Pancreas (tissue), 10 donors: ENCODE measurements around the gene SKIL. TPM values are rescaled to one million over a fixed set of nuclear protein-coding genes. Genes with fewer than 3 reads are reported as not detected.
A peak's percentile ranks its signal among the peaks of the same experiment; 100 is the strongest.

Source experiments
- ATAC-seq, 4 donors: fragments of 200-7000 bp; cut with Tn5 transposase; one replicate each; pipeline versions ENCODE4 v1.8.0 to v1.9.1; 2020; ENCODE audit warnings: mild to moderate bottlenecking in 4 of 4, moderate library complexity in 4 of 4
- DNase-seq, 6 donors: peaks; one replicate each; pipeline ENCODE4 v3.0.0-alpha.2; 2020
- FAIRE-seq: peaks from 2 replicates; lab custom pipeline; 2012; peaks lifted over from hg19 to GRCh38; lab: Jason Lieb, UNC
- H3K27ac ChIP-seq, 4 donors: fragments of 200-600 bp; sonication (generic); 1 replicate in 3 of 4; 2 replicates in 1 of 4; pipeline versions ENCODE4 v1.5.0 to v1.8.0; 2020
- H3K27me3 ChIP-seq, 4 donors: fragments of 200-600 bp; one replicate each; pipeline ENCODE4 v1.8.0; 2021
- H3K36me3 ChIP-seq, 3 donors: fragments of 200-600 bp; sonication (generic) in 1 of 3; one replicate each; pipeline versions ENCODE4 v1.5.0 to v1.8.0; 2020 to 2021
- H3K4me1 ChIP-seq, 3 donors: fragments of 200-600 bp; one replicate each; pipeline ENCODE4 v1.8.0; 2021
- H3K4me3 ChIP-seq, 4 donors: fragments of 200-600 bp; sonication (generic) in 2 of 4; one replicate each; pipeline versions ENCODE4 v1.5.0 to v1.8.0; 2020 to 2021
- H3K9me3 ChIP-seq, 4 donors: fragments of 200-600 bp; one replicate each; pipeline ENCODE4 v1.8.0; 2021
- WGBS, 2 donors: extraction: QIAGEN DNeasy Blood & Tissue Kit; methylation state at CpG; one replicate each; pipeline ENCODE4 v1.1.7; 2013; 5-methylcytosine and 5-hydroxymethylcytosine counted together
- intact Hi-C, 3 donors: fragments of 100-400 bp; cut with DNase I; formaldehyde crosslinking; loops; one replicate each; pipeline versions ENCODE4 v1.11.1 to v1.14.2; 2022
- polyA plus RNA-seq, 2 donors: library from polyadenylated mRNA; stranded (reverse); fragments of 200-250 nt; gene quantifications; one replicate each; pipeline ENCODE4 v1.2.3, GENCODE V29; 2013
- total RNA-seq, 6 donors: library from RNA; stranded (reverse); fragmentation: NEBNext Ultra II Directional in 4 of 6; extraction: Animal tissue kit (Norgen Biotek cat#: 25700) in 4 of 6; gene quantifications; one replicate each; pipeline versions ENCODE4 v1.2.1 to v1.2.4, GENCODE V29; 2021 to 2023
- TF ChIP-seq, protein P1 (sequence below), 4 donors: fragments of 200-600 bp; sonication (generic) in 3 of 4; IDR thresholded peaks; one replicate each; pipeline versions ENCODE4 v1.5.0 to v1.8.0; 2021; ENCODE audit warnings: antibody characterized with exemption in 4 of 4
- donor health status: healthy with polysubstance abuse.
- donor health status: DM: no; HTN: no; CAD: no; lungs with moderate emphysema.
- donor health status: DM: no; HTN: no; CAD: no.
- donor health status: control.
- donor health status: control.
- donor health status: Bipolar disorder and iron deficiency.
- donor health status: DM: yes; HTN: yes; CAD: no.
- donor health status: DM: no; HTN: no; CAD: no.
- donor health status: DM: no; HTN: no; CAD: no.
- donor health status: DM: yes; HTN: yes; CAD: no.

Gene SKIL
- total and polyA plus RNA-seq, 8 donors = 5.1 to 52.1 (median 15.9) TPM

DNA sequence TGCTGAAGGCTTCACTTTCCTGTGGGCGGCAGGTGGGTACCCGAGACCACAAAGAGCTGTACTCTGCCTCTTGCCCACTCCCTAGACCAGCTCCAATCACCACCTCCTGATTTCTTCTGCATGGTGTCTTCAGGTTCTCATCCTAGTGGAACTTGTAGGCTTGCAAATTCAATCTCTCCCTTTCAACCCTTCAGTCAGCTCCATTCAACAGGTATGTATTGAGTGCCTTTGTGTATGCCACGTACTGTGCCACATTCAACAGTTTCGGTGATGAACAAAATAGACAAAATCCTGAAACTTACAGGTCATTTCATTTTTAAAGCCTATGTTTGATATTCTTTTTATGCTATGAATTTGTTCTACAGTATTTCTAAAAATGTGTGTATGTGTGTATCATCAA lies 55.8 kb downstream of the SKIL start:
- Histone ChIP-seq H3K36me3 (no peaks in the 10 kb centered on the region), H3K4me1 (no peaks in the 10 kb centered on the region), H3K27me3 (peaks cover 0 to 6% (median 0%) of the 10 kb centered on the region in 4 donors), H3K4me3 (no peak overlapping the region), H3K27ac (no peak overlapping the region), H3K9me3 (no peaks in the 10 kb centered on the region)
- intact Hi-C loops = loop anchor here in 2 of 3 donors (5.0 to 10.0 kb wide), 3 partner anchors 101 to 402 kb away; no protein-coding TSS in a partner anchor
- WGBS, 2 donors = 90 to 91% methylated on average over 4 of the region's 4 CpGs
- DNase-seq (no peak), ATAC-seq (no peak), FAIRE-seq (no peak)
- TF ChIP-seq, protein P1, sequence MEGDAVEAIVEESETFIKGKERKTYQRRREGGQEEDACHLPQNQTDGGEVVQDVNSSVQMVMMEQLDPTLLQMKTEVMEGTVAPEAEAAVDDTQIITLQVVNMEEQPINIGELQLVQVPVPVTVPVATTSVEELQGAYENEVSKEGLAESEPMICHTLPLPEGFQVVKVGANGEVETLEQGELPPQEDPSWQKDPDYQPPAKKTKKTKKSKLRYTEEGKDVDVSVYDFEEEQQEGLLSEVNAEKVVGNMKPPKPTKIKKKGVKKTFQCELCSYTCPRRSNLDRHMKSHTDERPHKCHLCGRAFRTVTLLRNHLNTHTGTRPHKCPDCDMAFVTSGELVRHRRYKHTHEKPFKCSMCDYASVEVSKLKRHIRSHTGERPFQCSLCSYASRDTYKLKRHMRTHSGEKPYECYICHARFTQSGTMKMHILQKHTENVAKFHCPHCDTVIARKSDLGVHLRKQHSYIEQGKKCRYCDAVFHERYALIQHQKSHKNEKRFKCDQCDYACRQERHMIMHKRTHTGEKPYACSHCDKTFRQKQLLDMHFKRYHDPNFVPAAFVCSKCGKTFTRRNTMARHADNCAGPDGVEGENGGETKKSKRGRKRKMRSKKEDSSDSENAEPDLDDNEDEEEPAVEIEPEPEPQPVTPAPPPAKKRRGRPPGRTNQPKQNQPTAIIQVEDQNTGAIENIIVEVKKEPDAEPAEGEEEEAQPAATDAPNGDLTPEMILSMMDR (IDR thresholded peaks at IDR 0.05) = no peak

DNA sequence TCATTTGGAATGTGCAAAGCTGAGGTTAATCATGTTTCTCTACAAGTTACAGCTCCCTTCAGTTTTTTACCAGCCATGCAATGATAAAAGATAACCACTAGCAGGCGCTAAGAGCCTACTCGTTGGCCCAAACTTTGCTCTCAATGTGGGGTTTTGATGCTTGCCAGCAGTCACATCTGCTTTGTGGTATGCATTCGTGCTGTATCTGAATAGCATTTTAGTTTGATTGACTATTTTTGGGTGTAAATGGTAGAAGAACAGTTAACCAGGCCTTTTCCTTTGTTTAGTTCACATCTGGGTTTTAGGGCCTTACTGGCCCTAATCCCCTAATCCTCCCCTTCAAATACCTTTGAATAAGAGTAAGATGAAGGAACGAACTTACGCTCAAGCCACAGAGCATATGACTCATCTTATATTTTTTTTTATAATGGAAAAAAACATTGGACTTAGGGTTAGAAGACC lies 56.7 kb downstream of the SKIL start:
- intact Hi-C loops = loop anchor here in 2 of 3 donors (5.0 to 10.0 kb wide), 3 partner anchors 102 to 401 kb away; no protein-coding TSS in a partner anchor
- ATAC-seq = peak; percentile 50 to 88 (median 82)

DNA sequence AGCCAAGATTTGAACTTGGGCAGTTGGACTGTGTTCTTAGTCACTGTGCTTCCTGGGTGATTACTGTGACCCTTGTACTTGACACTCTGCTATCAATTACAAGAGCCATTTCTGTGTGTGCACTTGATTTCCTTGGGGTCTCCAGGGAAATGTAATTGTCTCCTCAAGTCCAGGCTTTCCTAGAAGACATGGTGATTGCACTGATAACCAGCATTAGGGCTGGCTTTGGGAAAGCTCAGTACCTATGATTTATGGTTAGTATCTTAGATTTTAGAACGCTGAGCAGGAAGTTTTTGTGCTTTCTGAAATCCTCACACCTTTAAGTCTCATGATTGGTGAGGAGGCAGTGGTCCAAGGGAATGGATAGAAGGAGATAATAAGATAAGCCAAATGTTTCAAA lies 59.6 kb downstream of the SKIL start:
- ATAC-seq = no peak
- Histone ChIP-seq H3K27ac (no peak overlapping the region), H3K4me1 (peaks cover 0 to 8% (median 0%) of the 10 kb centered on the region in 3 donors), H3K27me3 (peaks cover 0 to 16% (median 2%) of the 10 kb centered on the region in 4 donors), H3K4me3 (no peak overlapping the region), H3K9me3 (no peaks in the 10 kb centered on the region), H3K36me3 (no peaks in the 10 kb centered on the region)
- 56 to 67% methylated on average over 1 of the region's 1 CpG for WGBS, 2 donors
- TF ChIP-seq, protein P1 (IDR thresholded peaks at IDR 0.05) = no peak
- no peak for DNase-seq
- FAIRE-seq = no peak
- intact Hi-C loops = loop anchor here in 1 of 3 donors (10.0 kb wide), 1 partner anchor 398 kb away; no protein-coding TSS in a partner anchor

More for the DNA sequence above, 56.7 kb downstream of the SKIL start:
- Histone ChIP-seq H3K27me3 (peaks cover 0 to 10% (median 2%) of the 10 kb centered on the region in 4 donors), H3K4me1 (peaks cover 0 to 4% (median 0%) of the 10 kb centered on the region in 3 donors), H3K9me3 (no peaks in the 10 kb centered on the region), H3K4me3 (no peak overlapping the region), H3K36me3 (no peaks in the 10 kb centered on the region), H3K27ac (no peak overlapping the region)
- FAIRE-seq (no peak), DNase-seq (peak in 1 of 6 donors; percentile 41)
- 34 to 37% methylated on average over 5 of the region's 5 CpGs for WGBS, 2 donors
- TF ChIP-seq, protein P1 (IDR thresholded peaks at IDR 0.05) = peak; percentile 57 to 90 (median 84)

DNA sequence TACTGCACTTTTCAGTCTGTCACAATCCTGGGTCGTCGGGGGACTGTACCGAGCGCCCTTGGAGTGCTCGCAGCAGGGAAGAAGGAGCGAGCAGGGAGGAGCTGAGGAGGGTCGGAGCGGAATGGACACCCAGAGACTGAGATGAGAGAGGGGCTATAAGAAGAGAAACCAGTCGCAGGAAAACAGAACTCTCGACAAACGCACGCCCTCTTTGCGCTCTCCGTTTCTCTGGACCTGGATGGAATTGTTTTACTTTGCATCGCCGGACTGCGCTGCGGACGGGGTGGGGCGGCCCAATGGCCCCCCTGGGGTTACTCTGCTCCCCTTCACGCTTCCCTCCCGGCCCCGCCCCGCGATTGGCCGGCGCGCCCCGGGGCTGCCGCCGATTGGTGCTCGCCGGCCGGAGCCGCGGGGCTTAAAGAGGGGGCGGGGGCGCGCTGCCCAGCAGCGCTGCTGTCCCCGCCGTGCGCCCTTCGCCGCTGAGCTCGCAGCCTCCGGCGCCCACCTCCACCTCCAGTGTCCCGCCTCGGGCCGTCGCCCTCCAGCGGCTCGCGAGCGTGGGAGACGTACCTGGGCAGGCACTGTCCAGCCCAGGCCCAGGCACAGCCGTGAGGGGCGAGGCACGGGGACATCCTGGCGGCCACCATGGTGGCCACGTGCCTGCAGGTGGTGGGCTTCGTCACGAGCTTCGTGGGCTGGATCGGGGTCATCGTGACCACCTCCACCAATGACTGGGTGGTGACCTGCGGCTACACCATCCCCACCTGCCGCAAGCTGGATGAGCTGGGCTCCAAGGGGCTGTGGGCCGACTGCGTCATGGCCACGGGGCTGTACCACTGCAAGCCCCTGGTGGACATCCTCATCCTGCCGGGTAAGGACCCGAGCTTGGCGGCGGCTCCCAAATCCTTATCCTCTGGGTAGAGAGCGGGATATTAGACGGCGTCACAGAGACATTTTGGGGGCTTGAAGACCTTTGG lies 61.2 kb downstream of the SKIL start, which contains the start of gene CLDN11:
TSS of gene CLDN11 (plus strand) at position 447 of the 977 bp plus-strand sequence. CDS start at position 646, 199 bp downstream.
- TF ChIP-seq, protein P1 (IDR thresholded peaks at IDR 0.05) = no peak
- H3K36me3 ChIP-seq = no peaks in the 10 kb centered on the region
- FAIRE-seq (no peak), ATAC-seq (peak; percentile 61 to 72 (median 66)), DNase-seq (peak in 2 of 6 donors; percentile 65 to 66)
- intact Hi-C loops = loop anchor here in 1 of 3 donors (10.0 kb wide), 1 partner anchor 396 kb away; no protein-coding TSS in a partner anchor
- no peak within 1 kb of the TSS for H3K27ac ChIP-seq
- H3K9me3 ChIP-seq = no peaks in the 10 kb centered on the region
- WGBS, 2 donors = 4% methylated on average over 68 to 79 of the region's 79 CpGs
- H3K4me1 ChIP-seq = peaks cover 0 to 8% (median 0%) of the 10 kb centered on the region in 3 donors
- peaks cover 0 to 16% (median 2%) of the 10 kb centered on the region in 4 donors for H3K27me3 ChIP-seq
- H3K4me3 ChIP-seq = peak within 1 kb of the TSS; percentile 13 to 58 (median 22)
